Stimulated activated CD4-positive, alpha-beta T cell treated with anti-CD3 and anti-CD28 coated beads, Interleukin-1b, Interleukin-23, amount 100 ng/mL, for 48 hours (primary cell): ENCODE data around the gene DPY30.
"Not testable (repeated sequence)": the region's sequence is repeated elsewhere in the genome, so short reads cannot be mapped to it uniquely, and the experiment has no call there.

Experiments used
- DNase-seq: peaks from one replicate; pipeline ENCODE4 v3.0.0-alpha.2; 2020

The DPY30 gene

GRCh38 chr2:32039447-32040219 lies at the start of gene DPY30:
Gene DPY30 (minus strand): TSS chr2:32039805. CDS start chr2:32039456, 349 bp downstream.
- peak; percentile 90 for DNase-seq

- no peak for DNase-seq
Measured at GRCh38 chr2:32074134-32074506, 34.5 kb upstream of the DPY30 start.

DNA sequence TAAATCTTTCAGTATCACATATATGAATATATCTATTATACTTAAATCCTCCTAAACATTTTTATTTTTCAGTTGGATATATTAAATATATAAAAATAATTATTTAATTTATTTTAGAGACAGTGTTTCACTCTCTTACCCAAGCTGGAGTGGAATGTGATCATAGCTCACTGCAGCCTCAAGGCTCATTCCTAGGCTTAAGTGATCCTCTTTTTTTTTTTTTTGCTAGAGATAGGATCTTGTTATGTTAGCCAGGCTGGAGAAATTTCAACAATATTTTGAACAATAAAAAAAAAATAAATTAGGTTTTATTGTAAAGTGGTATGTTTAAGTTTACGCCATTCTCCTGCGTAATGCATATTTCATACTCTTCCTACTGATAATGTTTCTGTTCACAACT lies 27.9 kb upstream of the DPY30 start:
- DNase-seq, result no peak

DNA sequence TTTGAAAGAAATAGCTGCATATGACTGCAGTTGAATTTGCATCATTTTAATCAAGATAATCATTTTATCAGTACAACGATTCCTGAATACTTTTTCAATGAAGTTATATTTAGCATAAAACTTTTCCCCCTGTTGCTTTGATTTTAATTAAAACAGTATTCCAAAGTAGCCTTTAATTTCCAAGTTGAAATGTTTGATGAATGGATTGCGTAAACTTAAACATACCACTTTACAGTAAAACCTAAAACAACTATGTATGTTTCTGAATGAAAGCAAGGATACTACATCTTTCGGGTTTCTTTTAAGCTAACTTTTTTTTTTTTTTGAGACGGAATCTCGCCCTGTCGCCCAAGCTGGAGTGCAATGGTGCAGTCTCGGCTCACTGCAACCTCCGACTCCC lies 25.1 kb upstream of the DPY30 start:
- DNase-seq, result no peak

DNA sequence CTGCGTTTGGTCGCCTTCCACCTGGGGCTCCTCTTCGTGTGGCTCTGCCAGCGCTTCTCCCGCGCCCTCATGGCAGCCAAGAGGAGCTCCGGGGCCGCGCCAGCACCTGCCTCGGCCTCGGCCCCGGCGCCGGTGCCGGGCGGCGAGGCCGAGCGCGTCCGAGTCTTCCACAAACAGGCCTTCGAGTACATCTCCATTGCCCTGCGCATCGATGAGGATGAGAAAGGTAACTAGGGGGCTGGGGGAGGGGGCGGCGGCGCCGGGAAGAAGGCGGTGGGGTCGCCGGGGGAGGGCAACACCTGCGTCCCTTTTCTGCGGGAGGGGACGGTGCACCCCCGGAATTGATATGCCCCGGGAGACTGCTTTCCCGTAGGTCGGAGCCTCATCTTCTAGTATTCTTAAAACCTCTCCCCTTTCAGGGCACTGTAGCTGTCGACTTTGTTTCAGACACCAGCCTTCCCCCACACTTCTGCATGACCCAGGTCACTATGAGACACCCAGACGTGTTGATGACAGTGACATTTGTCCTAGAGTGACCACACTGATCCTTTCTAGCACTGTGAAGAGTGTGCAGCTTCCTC lies 24.5 kb upstream of the DPY30 start:
- peak; percentile 6 for DNase-seq

DNA sequence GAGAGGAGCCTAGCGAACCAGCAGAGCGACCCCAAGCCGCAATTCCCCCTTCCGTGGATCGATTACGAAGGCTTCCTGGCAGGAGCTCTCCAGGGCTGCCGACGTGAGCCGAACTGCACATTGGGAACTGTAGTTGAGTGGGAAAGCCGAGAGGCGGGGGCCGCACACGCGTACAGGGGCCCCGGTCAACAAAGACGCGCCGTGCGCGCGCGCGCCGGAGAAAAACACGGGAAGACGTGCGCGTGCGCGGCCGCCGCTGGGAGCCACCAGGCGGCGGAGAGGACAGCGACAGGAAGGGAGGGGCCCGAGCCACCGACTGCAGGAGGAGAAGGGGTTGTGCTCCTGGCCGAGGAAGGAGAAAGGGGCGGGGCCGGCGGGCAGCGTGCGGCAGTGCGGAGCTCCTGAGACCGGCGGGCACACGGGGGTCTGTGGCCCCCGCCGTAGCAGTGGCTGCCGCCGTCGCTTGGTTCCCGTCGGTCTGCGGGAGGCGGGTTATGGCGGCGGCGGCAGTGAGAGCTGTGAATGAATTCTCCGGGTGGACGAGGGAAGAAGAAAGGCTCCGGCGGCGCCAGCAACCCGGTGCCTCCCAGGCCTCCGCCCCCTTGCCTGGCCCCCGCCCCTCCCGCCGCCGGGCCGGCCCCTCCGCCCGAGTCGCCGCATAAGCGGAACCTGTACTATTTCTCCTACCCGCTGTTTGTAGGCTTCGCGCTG lies 23.9 kb upstream of the DPY30 start, which contains the start of gene SPAST:
Gene SPAST (plus strand): TSS at position 247 of the 711 bp plus-strand sequence. CDS start 276 bp downstream, at position 523.
- DNase-seq, result peak; percentile 97

GRCh38 chr2:32061973-32062861 lies 22.6 kb upstream of the DPY30 start:
- DNase-seq, result no peak

DNA sequence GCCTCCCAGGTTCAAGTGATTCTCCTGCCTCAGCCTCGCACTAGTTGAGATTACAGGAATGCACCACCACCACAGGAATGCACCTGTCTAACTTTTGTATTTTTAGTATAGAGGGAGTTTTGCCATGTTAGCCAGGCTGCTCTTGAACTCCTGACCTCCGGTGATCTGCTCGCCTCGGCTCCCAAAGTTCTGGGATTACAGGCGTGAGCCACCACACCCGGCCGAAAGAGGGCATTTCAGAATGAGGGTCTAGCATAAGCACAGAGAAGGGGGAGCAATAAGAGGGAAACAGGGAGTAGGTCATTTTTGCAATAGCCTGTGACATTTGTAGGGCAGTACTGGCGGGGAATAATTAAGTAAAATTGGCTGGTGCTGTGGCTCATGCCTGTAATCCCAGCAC lies 21.8 kb upstream of the DPY30 start:
- no peak for DNase-seq

- no peak for DNase-seq
Measured at GRCh38 chr2:32060266-32060665, 20.7 kb upstream of the DPY30 start.

- no peak for DNase-seq
Measured at GRCh38 chr2:32058130-32058529, 18.5 kb upstream of the DPY30 start.

DNA sequence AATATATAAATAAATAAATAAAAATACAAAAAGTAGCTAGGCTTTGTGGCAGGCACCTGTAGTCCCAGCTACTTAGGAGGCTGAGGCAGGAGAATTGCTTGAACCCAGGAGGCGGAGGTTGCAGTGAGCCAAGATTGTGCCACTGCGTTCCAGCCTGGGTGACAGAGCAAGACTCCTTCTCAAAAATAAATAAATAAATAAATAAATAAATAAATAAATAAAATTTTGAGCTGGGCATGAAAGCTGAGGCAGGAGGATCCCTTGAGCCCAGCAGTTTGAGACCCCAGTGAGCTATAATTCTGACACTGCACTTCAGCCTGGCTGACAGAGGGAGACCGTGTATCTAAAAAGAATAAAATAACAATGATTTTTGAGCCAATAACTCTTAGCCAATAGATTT lies 15.0 kb upstream of the DPY30 start:
- DNase-seq, result not testable (repeated sequence)

GRCh38 chr2:32051836-32052439 lies 12.3 kb upstream of the DPY30 start:
- no peak for DNase-seq

- DNase-seq, result no peak
Measured at GRCh38 chr2:32043561-32043960, 4.0 kb upstream of the DPY30 start.

DNA sequence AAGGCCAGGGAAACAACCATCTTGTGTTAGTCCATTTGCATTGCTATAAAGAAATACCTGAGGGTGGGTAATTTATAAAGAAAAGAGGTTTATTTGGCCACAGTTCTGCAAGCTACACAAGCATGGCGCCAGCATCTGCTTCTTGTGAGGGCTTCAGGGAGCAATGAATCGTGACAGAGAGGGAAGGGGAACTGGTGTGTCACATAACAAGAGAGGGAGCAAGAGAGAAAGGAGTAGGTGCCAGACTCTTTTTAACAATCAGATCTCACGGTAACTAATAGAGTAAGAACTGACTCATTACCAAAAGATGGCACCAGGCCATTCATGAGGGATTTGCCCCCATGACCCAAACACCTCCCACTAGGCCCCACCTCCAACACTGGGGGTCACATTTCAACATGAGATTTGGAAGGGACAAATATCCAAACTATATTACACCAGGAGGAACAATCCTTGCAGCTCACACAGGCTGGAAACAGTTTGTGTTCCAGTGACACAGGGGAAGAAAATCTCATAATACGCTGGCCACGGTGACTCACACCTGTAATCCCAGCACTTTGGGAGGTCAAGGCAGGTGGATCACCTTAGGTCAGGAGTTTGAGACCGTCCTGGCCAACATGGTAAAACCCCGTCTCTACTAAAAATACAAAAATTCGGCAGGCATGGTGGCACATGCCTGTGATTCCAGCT lies 5.3 kb downstream of the DPY30 start:
- DNase-seq, result not testable (repeated sequence)

DNA sequence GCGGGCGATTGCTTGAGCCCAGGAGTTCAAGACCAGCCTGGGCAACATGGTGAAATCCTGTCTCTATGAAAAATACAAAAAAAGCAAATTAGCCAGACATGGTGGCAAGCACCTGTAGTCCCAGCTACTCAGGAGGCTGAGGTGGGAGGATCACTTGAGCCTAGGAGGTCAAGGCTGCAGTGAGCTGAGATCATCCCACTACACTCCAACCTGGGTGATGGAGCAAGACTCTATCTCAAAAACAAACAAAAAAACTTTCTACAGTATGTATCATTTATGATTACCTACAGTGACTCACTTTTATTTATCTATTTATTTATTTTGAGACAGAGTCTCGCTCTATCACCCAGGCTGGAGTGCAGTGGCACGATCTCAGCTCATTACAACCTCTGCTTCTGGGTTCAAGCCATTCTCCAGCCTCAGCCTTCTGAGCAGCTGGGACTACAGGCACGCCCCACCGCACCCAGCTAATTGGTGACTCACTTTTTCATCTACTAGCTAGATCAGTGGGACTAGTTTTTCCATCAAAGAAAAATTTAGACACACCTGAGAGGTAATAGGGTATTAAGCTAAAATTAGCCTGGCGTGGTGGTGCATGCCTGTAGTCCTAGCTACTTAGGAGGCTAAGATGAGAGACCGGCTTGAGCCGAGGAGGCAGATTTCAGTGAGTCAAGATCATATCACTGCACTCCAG lies 20.7 kb downstream of the DPY30 start:
- DNase-seq, result not testable (repeated sequence)

- no peak for DNase-seq
Measured at GRCh38 chr2:32012872-32013271, 26.7 kb downstream of the DPY30 start.

DNA sequence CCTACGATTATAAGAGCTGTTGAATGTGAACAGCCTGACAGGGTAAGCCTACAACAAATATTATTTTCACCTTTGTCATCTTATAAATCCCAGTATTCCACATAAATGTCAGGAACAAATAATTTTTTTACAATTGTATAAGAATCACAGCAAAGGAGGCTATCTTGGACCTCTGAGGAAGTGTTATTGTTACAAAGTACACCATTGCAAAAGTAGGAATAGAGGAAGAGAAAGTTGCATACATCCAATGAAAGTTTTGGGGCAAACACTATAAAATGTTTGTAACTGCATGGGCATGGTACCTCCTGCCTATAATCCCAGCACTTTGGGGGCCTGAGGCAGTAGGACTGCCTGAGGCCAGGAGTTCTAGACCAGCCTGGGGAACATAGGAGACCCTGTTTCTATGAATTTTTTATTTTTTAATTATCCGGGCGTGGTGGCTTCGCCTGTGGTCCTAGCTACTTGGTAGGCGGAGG lies 28.1 kb downstream of the DPY30 start:
- DNase-seq, result no peak

GRCh38 chr2:32010670-32011484 lies 28.7 kb downstream of the DPY30 start, which contains the start of gene MEMO1:
Gene MEMO1 (minus strand): TSS chr2:32011008. CDS start chr2:32010247, 761 bp downstream.
- peak; percentile 94 for DNase-seq

DNA sequence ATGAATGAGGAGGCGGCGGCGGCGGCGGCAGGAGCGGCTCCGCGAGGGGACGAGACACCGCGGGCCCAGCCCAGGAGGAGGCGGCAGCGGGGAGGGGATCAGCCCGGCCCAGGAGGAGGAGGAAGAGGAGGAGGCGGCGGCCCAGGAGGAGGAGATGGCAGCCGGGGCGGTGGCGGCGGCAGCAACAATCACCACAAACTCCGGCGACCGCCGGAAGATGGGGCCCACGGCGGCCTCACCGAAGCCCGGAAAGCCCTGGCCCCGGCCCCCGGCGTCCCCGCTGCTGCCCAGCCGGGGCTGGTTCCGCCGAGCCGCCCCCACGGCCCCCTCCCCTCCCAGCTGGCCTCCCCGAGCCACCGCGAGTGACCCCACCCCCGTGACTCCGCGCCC lies 29.3 kb downstream of the DPY30 start:
- DNase-seq, result peak; percentile 62
